Stimulated activated memory B cell treated with anti-CD40 and anti-IgM and Interleukin-4, amounts not matched to agents 10 μg/mL and 1 μg/mL and 100 μg/mL, for 72 hours (primary cell): Measurements from ENCODE around the gene SCN8A.
"Not testable (repeated sequence)": the region's sequence is repeated elsewhere in the genome, so short reads cannot be mapped to it uniquely, and the experiment has no call there.

Source experiments
- ATAC-seq: fragments of 150-1000 bp; cut with Tn5 transposase; 2 replicates; pipeline ENCODE4 v1.10.0; 2021
- H3K27ac Mint-ChIP-seq: one replicate; pipeline ENCODE4 v1.8.0; 2022; ENCODE audit warnings: mild to moderate bottlenecking, mixed read lengths
- H3K27me3 Mint-ChIP-seq: one replicate; pipeline ENCODE4 v1.8.0; 2022; ENCODE audit warnings: mixed read lengths
- H3K36me3 Mint-ChIP-seq: one replicate; pipeline ENCODE4 v1.8.0; 2022; ENCODE audit warnings: mixed read lengths
- H3K4me1 Mint-ChIP-seq: one replicate; pipeline ENCODE4 v1.8.0; 2022; ENCODE audit warnings: mixed read lengths
- H3K4me3 Mint-ChIP-seq: one replicate; pipeline ENCODE4 v1.8.0; 2022; ENCODE audit warnings: mild to moderate bottlenecking, moderate library complexity, mixed read lengths
- H3K9me3 Mint-ChIP-seq: one replicate; pipeline ENCODE4 v1.8.0; 2022; ENCODE audit warnings: mixed read lengths

SCN8A gene

DNA sequence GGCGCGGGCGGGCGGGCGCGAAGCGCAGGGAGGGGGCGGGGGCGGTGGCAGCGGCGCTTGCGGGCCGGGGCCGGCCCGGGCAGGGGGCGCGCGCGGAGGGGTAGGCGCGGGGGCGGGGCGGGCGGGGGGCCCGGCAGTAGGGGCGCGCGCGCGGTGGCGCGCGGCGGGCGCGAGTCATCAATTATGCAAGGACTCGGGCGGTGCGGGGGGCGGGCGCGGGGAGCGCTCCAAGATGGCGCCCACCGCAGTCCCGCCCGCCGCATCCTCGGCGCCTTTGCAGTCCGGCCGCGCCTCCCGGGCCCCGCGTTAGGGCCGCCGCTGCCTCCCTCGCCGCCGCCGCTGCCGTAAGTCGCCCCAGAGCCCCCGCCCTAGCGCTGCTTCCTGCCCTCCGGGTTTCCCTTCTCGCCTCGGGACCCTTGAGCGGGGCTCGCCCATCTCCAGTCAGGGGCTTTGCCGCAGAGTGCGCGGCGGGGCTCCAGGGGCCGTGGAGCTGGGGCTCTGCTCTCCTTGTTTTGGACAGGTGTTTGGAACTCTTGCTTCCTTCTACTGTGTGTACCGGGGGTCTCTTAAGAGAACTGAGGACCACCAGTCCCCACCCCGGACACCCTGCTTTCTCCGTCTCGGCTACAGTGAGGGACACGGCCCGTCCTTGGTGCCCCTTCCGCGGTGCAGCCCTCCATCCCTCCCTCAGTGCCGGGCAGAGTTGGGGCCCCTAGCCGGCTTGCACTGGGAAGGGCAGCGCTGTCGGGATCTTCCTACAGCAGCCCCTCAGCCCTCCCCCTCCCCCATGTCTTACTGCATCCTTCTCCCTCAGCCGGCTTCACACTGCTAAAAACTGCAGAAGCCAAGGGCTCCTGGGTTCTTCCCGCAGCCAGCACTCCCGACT is at the start of gene SCN8A:
Gene SCN8A, plus strand, starts transcription at position 218 of the 886 bp plus-strand sequence. CDS start 71,585 bp downstream, outside the sequence.
- no peak within 1 kb of the TSS for H3K27ac Mint-ChIP-seq
- H3K27me3 Mint-ChIP-seq, result peaks cover 66% of the 10 kb centered on the region
- peak; percentile 72 for ATAC-seq
- no peaks in the 10 kb centered on the region for H3K36me3 Mint-ChIP-seq
- H3K4me1 Mint-ChIP-seq, result peaks cover 26% of the 10 kb centered on the region
- H3K9me3 Mint-ChIP-seq, result no peaks in the 10 kb centered on the region
- H3K4me3 Mint-ChIP-seq, result peak within 1 kb of the TSS; percentile 87

DNA sequence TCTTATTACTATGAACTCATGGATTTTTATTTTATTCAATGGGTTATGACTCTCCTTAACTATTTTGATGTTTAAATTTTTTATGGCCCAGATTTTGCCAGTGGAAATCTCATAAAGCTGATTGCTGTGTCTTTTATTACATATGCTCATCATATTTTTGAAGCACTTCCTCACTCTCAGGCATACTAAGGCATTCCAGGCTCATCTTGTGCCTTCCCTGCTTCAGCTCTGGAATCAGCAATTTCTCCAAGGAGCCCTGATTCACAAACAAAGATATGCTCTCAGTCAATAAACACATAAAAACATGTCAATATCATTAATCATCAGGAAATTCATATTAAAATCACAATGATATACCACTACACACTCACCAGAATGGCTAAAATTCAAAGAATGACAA is 44.9 kb upstream of the SCN8A start:
- H3K27ac Mint-ChIP-seq, result no peak overlapping the region
- H3K9me3 Mint-ChIP-seq, result peaks cover 7% of the 10 kb centered on the region
- H3K36me3 Mint-ChIP-seq, result no peaks in the 10 kb centered on the region
- H3K4me3 Mint-ChIP-seq, result no peak overlapping the region
- H3K27me3 Mint-ChIP-seq, result peaks cover 25% of the 10 kb centered on the region
- peaks cover 13% of the 10 kb centered on the region for H3K4me1 Mint-ChIP-seq
- no peak for ATAC-seq

DNA sequence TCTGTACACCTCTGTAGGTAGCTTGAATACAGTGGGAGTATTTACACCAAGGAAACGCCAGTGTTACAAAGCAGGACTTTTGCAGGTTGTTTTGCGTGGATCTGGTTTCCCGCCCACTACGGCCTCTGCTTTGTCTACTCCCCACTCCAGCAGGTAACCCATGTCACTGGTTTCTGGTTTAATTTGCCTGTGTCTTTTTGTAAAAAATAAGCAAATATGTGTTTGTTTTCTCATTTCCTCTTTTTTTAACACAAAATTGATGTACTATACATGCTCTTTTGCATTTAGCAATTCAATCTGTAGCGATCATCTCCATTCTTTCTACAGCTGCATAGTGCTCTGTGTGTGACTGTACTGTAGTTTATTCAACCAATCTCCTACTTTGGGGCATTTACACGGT is 43.4 kb upstream of the SCN8A start:
- Mint-ChIP-seq H3K4me3 (no peak overlapping the region), H3K27ac (no peak overlapping the region), H3K9me3 (peaks cover 7% of the 10 kb centered on the region), H3K27me3 (peaks cover 33% of the 10 kb centered on the region), H3K36me3 (no peaks in the 10 kb centered on the region), H3K4me1 (peaks cover 13% of the 10 kb centered on the region)
- ATAC-seq, result no peak

DNA sequence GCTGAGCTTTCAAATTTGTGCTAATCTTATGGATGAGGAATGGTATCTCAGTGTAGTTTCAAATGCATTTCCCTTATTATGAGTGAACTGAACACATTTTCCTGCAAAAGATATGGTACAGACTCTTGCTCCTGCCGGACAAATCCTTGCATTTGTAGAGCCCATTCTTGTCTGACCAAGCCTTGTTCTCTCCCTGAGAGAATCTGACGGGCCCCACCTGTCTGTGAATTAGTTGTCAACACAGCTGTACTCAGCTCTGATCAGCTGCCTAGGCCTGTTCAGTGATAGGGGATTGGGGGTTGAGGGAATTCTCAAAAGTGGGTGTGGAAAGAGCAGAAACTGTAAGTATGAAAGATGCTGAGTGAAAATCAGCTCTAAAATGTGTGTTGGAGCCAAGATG is 42.8 kb upstream of the SCN8A start:
- no peak for ATAC-seq
- H3K36me3 Mint-ChIP-seq, result no peaks in the 10 kb centered on the region
- peaks cover 10% of the 10 kb centered on the region for H3K9me3 Mint-ChIP-seq
- peaks cover 13% of the 10 kb centered on the region for H3K4me1 Mint-ChIP-seq
- H3K4me3 Mint-ChIP-seq, result no peak overlapping the region
- H3K27ac Mint-ChIP-seq, result no peak overlapping the region
- peaks cover 33% of the 10 kb centered on the region for H3K27me3 Mint-ChIP-seq

DNA sequence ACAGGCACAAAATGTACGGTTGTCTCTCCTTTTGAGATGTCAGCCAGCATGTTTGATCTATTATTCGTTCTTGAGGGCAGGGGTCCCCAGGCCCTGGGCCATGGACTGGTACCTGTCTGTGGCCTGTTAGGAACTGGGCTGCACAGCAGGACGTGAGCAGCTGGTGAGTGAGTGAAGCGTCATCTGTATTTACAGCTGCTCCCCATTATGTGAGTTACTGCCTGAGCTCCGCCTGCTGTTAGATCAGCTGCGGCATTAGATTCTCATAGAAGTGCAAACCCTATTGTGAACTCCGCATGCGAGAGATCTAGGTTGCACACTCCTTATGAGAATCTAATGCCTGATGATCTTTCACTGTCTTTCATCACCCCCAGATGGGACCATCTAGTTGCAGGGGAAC is 41.4 kb upstream of the SCN8A start:
- no peaks in the 10 kb centered on the region for H3K36me3 Mint-ChIP-seq
- H3K9me3 Mint-ChIP-seq, result peaks cover 9% of the 10 kb centered on the region
- H3K4me3 Mint-ChIP-seq, result no peak overlapping the region
- ATAC-seq, result no peak
- peaks cover 13% of the 10 kb centered on the region for H3K4me1 Mint-ChIP-seq
- peaks cover 26% of the 10 kb centered on the region for H3K27me3 Mint-ChIP-seq
- no peak overlapping the region for H3K27ac Mint-ChIP-seq

DNA sequence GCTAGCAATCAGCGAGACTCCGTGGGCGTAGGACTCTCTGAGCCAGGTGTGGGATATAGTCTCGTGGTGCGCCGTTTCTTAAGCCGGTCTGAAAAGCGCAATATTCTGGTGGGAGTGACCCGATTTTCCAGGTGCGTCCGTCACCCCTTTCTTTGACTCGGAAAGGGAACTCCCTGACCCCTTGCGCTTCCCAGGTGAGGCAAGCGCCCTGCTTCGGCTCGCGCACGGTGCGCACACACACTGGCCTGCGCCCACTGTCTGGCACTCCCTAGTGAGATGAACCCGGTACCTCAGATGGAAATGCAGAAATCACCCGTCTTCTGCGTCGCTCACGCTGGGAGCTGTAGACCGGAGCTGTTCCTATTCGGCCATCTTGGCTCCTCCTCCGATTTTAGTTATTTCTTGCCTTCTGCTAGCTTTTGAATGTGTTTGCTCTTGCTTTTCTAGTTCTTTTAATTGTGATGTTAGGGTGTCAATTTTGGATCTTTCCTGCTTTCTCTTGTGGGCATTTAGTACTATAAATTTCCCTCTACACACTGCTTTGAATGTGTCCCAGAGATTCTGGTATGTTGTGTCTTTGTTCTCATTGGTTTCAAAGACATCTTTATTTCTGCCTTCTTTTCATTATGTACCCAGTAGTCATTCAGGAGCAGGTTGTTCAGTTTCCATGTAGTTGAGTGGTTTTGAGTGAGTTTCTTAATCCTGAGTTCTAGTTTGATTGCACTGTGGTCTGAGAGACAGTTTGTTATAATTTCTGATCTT is 22.6 kb upstream of the SCN8A start:
- not testable (repeated sequence) for H3K4me1 Mint-ChIP-seq, H3K4me3 Mint-ChIP-seq, H3K36me3 Mint-ChIP-seq, H3K9me3 Mint-ChIP-seq, ATAC-seq, H3K27ac Mint-ChIP-seq
- peaks cover 23% of the 10 kb centered on the region for H3K27me3 Mint-ChIP-seq

DNA sequence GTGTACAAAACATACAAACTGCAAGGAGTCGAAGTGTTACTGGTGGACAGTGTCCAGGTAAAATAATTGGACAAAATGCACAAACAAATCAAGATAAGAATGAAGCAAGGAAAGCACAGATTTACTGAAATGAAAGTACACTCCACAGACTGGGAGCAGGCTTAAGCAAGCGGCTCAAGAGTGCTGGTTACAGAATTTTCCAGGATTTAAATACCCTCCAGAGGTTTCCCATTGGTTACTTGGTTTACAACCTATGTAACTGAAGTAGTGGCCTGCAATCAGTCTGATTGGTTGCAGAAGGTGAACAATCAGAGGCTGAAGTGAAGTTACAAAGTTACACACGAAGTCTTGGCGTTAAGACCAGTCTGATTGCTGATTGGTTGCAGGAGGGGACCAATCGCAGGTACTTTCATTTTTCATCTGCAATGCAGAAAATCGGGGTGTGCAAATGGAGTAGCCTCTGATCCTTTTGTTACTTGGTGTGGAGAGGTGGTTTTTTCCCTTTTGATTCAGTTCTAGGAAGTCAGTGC is 11.6 kb upstream of the SCN8A start:
- Mint-ChIP-seq H3K27me3 (peaks cover 62% of the 10 kb centered on the region), H3K4me3 (no peak overlapping the region), H3K27ac (no peak overlapping the region), H3K4me1 (no peaks in the 10 kb centered on the region), H3K9me3 (peaks cover 4% of the 10 kb centered on the region), H3K36me3 (peaks cover 4% of the 10 kb centered on the region)
- no peak for ATAC-seq

DNA sequence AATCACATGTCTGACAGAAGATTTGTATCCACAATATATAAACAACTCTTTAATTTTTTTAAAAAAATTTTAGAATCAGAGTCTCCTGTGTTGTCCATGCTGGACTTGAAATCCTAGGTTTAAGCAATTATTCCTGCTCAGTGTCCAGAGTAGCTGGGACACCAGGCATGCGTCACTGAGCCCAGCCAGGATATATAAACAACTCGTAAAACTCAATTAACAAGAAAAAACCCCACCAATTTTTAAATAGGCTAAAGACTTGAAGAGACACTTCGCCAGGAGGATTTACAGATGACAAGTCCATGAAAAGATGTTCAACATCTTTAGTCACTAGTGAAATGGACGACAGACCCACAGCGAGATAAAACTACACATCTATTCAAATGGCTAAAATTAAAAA is 2.0 kb upstream of the SCN8A start:
- ATAC-seq, result no peak
- Mint-ChIP-seq H3K4me1 (peaks cover 26% of the 10 kb centered on the region), H3K4me3 (no peak overlapping the region), H3K9me3 (no peaks in the 10 kb centered on the region), H3K27ac (no peak overlapping the region), H3K27me3 (peaks cover 85% of the 10 kb centered on the region), H3K36me3 (no peaks in the 10 kb centered on the region)

DNA sequence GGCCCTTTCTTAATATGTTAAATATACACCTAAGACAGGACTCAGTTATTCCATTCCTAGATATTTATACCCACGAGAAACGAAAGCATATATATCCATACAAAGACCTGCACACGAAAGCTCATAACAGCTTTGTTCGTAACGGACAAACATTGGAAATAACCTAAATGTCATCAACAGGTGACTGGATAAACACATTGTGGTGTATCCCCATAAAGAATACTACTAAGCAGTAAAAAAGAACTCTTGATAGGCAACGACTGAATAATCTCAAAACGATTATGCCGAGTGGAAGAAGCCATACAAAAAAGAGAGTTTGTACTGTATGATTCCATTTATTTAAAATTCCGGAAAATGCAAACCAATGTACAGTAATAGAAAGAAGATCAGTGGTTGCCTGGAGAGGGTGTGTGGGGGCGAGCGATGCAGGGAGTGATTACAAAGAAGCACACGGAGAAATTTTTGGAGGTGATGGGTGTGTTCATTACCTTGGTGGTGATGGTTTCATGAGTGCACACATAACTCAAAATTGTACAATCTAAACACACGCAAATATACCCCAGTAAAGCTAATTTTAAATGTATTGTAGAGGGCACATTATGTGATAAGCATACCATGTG is 1.4 kb upstream of the SCN8A start:
- peak overlapping the region; percentile 82 for H3K4me3 Mint-ChIP-seq
- no peaks in the 10 kb centered on the region for H3K9me3 Mint-ChIP-seq
- H3K27me3 Mint-ChIP-seq, result peaks cover 79% of the 10 kb centered on the region
- no peaks in the 10 kb centered on the region for H3K36me3 Mint-ChIP-seq
- no peak for ATAC-seq
- peaks cover 26% of the 10 kb centered on the region for H3K4me1 Mint-ChIP-seq
- H3K27ac Mint-ChIP-seq, result no peak overlapping the region

DNA sequence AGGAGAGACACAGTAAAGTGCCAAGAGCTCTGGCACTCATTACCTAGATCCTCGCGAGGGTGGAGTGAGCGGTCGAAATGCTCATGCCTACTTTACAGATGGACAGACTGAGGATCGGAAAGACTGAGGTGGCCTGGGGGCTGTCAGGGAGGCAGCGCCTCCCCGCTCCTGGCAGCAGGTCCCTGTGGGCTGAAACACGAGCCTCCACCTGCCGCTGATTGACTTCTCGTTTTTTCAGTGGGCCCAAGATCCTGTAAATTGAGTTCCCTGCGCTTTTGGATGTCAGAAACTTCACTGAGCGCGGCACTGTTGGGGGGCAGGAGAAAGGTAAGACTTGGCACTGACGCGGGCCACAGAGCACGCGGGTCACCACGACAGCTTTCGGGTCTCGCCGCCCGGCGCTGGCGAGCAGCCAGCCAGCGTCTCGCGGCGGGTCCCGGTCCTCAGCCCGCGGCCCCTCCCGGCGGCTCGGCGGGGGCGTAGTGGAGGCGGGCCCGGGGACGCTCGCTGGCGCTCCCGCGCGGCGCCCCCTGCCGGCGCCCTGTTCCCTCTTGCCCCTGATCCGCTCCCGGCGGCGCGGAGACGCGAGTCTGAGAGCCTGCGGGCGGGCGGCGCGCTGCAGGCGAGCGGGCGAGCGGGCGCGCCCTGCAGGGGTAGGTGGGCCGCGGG is 552 bp upstream of the SCN8A start:
- no peaks in the 10 kb centered on the region for H3K36me3 Mint-ChIP-seq
- peaks cover 26% of the 10 kb centered on the region for H3K4me1 Mint-ChIP-seq
- no peaks in the 10 kb centered on the region for H3K9me3 Mint-ChIP-seq
- H3K4me3 Mint-ChIP-seq, result peak overlapping the region; percentile 82
- H3K27ac Mint-ChIP-seq, result no peak overlapping the region
- H3K27me3 Mint-ChIP-seq, result peaks cover 71% of the 10 kb centered on the region
- peak; percentile 94 for ATAC-seq

DNA sequence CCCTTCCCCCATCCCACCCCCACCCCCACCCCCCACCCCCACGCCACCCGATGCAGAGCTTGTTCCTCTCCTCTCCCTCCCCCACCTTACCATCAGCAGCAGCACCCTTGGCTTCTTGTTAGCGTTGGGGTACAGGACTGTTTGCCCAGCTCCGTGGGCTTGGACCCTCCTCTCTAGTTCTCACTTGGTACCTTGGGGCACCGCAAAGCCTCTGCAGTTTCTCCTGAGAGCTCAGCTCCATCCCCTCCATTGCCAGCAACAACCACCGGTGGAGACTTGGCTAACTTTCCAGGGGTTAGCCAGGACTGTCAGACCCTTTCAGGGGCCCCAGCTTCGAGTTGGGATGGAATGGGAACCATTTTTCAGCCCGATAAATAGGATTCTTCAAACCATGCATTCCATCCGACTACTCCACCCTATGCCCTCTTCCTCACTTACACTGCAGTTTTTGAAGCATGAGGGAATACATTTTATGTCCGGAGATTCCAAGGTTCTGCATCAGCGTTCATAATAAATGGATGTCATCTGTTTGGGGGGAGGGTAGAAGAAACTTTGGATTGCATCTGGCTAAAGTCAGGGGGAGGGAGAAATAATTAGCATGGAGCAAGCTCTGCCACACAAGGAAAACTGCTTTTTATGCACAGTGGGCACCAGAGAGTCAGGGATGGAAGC is 1.1 kb downstream of the SCN8A start:
- peak overlapping the region; percentile 87 for H3K4me3 Mint-ChIP-seq
- H3K36me3 Mint-ChIP-seq, result no peaks in the 10 kb centered on the region
- no peak for ATAC-seq
- no peaks in the 10 kb centered on the region for H3K9me3 Mint-ChIP-seq
- H3K4me1 Mint-ChIP-seq, result peaks cover 26% of the 10 kb centered on the region
- peaks cover 68% of the 10 kb centered on the region for H3K27me3 Mint-ChIP-seq
- no peak overlapping the region for H3K27ac Mint-ChIP-seq

DNA sequence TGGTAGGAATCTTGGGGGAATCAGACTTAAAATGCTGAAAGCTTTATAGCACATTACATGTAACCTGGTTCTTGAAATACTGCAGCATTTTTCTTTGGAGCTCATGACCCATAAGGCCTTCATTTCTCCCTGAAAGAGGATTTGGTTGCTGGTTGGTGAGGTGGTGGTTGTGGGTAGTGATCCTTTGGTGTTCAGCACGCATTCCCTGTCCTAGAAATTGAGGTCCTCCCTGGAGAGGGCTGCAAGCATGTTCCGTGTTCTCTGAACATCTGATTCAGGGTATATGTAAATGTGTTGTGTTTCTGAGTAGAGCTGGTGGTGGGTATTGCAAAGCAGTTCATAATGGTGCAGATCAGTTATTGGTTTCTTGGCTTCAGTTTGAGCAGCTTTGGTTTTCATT is 2.0 kb downstream of the SCN8A start:
- Mint-ChIP-seq H3K36me3 (no peaks in the 10 kb centered on the region), H3K4me3 (no peak overlapping the region), H3K27me3 (peaks cover 59% of the 10 kb centered on the region), H3K4me1 (peaks cover 26% of the 10 kb centered on the region), H3K27ac (no peak overlapping the region), H3K9me3 (no peaks in the 10 kb centered on the region)
- ATAC-seq, result no peak

DNA sequence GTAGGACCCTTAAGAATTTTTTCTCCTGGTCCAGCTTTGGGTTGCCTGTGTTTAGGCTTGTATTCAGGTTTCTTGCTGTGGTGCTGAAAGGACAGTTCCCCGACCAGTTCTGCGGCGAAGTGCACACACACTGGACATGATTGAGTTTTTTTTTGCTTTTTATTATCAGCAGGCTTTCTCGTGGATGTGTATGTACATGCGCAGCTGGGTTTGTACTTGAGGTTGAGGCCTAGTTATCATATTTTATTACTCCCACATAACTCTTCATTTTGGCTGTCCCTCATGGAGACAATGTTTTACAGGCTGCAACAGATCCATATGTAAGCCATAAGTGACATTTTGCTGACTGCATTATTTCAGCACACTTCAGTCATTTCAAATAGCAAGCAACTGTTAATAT is 2.5 kb downstream of the SCN8A start:
- no peaks in the 10 kb centered on the region for H3K9me3 Mint-ChIP-seq
- H3K4me1 Mint-ChIP-seq, result peaks cover 26% of the 10 kb centered on the region
- no peak for ATAC-seq
- H3K27me3 Mint-ChIP-seq, result peaks cover 57% of the 10 kb centered on the region
- H3K27ac Mint-ChIP-seq, result no peak overlapping the region
- no peaks in the 10 kb centered on the region for H3K36me3 Mint-ChIP-seq
- H3K4me3 Mint-ChIP-seq, result no peak overlapping the region

DNA sequence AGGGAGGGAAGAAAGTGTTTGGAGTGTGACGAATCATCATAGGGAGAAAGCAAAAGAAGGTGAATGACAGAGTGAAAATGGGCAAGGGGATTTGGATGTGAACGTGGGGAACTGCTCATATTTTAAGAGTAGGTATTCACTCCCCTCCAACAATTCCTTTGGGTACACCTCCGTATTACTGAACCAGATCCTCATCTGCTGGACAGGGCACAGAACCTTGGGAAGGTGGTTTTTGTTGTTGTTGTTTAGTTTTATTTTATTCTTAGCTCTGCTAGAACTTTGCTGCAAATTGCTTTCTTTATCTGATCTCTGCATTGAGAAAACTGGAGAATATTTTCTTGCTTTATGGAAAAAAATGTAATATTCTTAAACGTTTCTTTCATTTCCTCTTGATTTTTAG is 7.1 kb downstream of the SCN8A start:
- Mint-ChIP-seq H3K27me3 (peaks cover 22% of the 10 kb centered on the region), H3K4me1 (no peaks in the 10 kb centered on the region), H3K27ac (no peak overlapping the region), H3K36me3 (no peaks in the 10 kb centered on the region), H3K9me3 (no peaks in the 10 kb centered on the region), H3K4me3 (no peak overlapping the region)
- ATAC-seq, result no peak
